AG10803 (cell line): ENCODE measurements around the gene ADGRV1.
"Not testable (repeated sequence)": the region's sequence is repeated elsewhere in the genome, so short reads cannot be mapped to it uniquely, and the experiment has no call there.

Experiments used
- DNase-seq: peaks from one replicate; pipeline ENCODE4 v3.0.0; 2010; ENCODE audit warnings: low read depth
- H3K4me3 ChIP-seq: 2 replicates; pipeline ENCODE4 v1.5.1; 2011; ENCODE audit warnings: mild to moderate bottlenecking, low read length, control low read depth
- CTCF ChIP-seq: conservative IDR thresholded peaks from 2 replicates; pipeline ENCODE4 v1.5.1; 2011; ENCODE audit warnings: mild to moderate bottlenecking, low read length, control low read depth, inconsistent platforms

ADGRV1 gene

GRCh38 chr5:90813392-90813791 lies 254.8 kb downstream of the ADGRV1 start:
- no peak for DNase-seq
- H3K4me3 ChIP-seq = no peak overlapping the region
- no peak for TF ChIP-seq CTCF

- DNase-seq, H3K4me3 ChIP-seq: not testable (repeated sequence)
Measured at GRCh38 chr5:90822062-90822461, 263.5 kb downstream of the ADGRV1 start.

GRCh38 chr5:90824436-90824835 lies 265.8 kb downstream of the ADGRV1 start:
- no peak for TF ChIP-seq CTCF
- no peak for DNase-seq
- H3K4me3 ChIP-seq = no peak overlapping the region

- TF ChIP-seq CTCF = no peak
- no peak for DNase-seq
- no peak overlapping the region for H3K4me3 ChIP-seq
Measured at GRCh38 chr5:90830058-90830457, 271.5 kb downstream of the ADGRV1 start.

GRCh38 chr5:90833753-90834152 lies 275.2 kb downstream of the ADGRV1 start:
- no peak overlapping the region for H3K4me3 ChIP-seq
- no peak for DNase-seq

GRCh38 chr5:90834711-90835110 lies 276.1 kb downstream of the ADGRV1 start:
- DNase-seq = no peak
- TF ChIP-seq CTCF = no peak
- H3K4me3 ChIP-seq = no peak overlapping the region

More at GRCh38 chr5:90833753-90834152, 275.2 kb downstream of the ADGRV1 start:
- no peak for TF ChIP-seq CTCF

GRCh38 chr5:90843443-90843842 lies 284.8 kb downstream of the ADGRV1 start:
- no peak for DNase-seq
- no peak overlapping the region for H3K4me3 ChIP-seq
- no peak for TF ChIP-seq CTCF

GRCh38 chr5:90844931-90845330 lies 286.3 kb downstream of the ADGRV1 start:
- H3K4me3 ChIP-seq = no peak overlapping the region
- TF ChIP-seq CTCF = no peak
- DNase-seq = no peak
